Measurements from ENCODE around the gene ARPP19. TPM values are rescaled to one million over a fixed set of nuclear protein-coding genes. Genes with fewer than 3 reads are reported as not detected.
"Not testable (repeated sequence)": the region's sequence is repeated elsewhere in the genome, so short reads cannot be mapped to it uniquely, and the experiment has no call there.

The ARPP19 gene
- polyA plus RNA-seq, 3 donors, result 26.2 to 48.3 (median 44.4) TPM

GRCh38 chr15:52576692-52577091 lies 7.9 kb upstream of the ARPP19 start:
- intact Hi-C loops (cut with micrococcal nuclease), result no loop called here
- no peak for DNase-seq
- H3K4me1 Mint-ChIP-seq, result no peaks in the 10 kb centered on the region
- Histone ChIP-seq H3K4me1 (ENCODE audit: control insufficient read depth in 1 of 2, insufficient read depth in 2 of 2, low read length in 2 of 2) (no peaks in the 10 kb centered on the region), H3K79me2 (ENCODE audit: insufficient read depth, low read length) (no peaks in the 10 kb centered on the region), H3K4me2 (replicated peaks; ENCODE audit: extremely low read depth, low read length, poor library complexity, severe bottlenecking) (no peak overlapping the region), H3K27me3 (ENCODE audit: control insufficient read depth in 2 of 2, insufficient read depth in 2 of 2, low read length in 2 of 2) (no peaks in the 10 kb centered on the region), H3K4me3 (replicated peaks in 1 of 3; ENCODE audit: low read depth in 2 of 3, low read length in 3 of 3) (no peak overlapping the region), H3K36me3 (replicated peaks in 1 of 2; ENCODE audit: control insufficient read depth in 1 of 2, insufficient read depth in 2 of 2, low read length in 2 of 2) (peaks cover 0 to 10% of the 10 kb centered on the region in 2 donors), H3K27ac (ENCODE audit: low read depth in 1 of 2, low read length in 2 of 2) (no peak overlapping the region), H3K9ac (ENCODE audit: insufficient read depth, low read length, poor library complexity, severe bottlenecking) (no peak overlapping the region), H2AFZ (ENCODE audit: insufficient read depth, low read depth, low read length, poor library complexity, severe bottlenecking) (no peak overlapping the region), H4K20me1 (ENCODE audit: insufficient read depth, low read length) (no peaks in the 10 kb centered on the region), H3K9me3 (replicated peaks in 1 of 2; ENCODE audit: control insufficient read depth in 1 of 2, insufficient read depth in 1 of 2, low read length in 2 of 2) (no peaks in the 10 kb centered on the region)
- no peak for TF ChIP-seq CTCF (IDR thresholded peaks at IDR 0.05)
- H3K4me3 Mint-ChIP-seq, result no peak overlapping the region
- WGBS (ENCODE audit: insufficient coverage), result no CpG with 5 or more reads among the region's 2 CpGs
- no peak overlapping the region for H3K27ac Mint-ChIP-seq
- peaks cover 0 to 5% (median 2%) of the 10 kb centered on the region in 7 donors for H3K9me3 Mint-ChIP-seq
- peaks cover 2 to 4% of the 10 kb centered on the region in 2 donors for H3K36me3 Mint-ChIP-seq
- no peaks in the 10 kb centered on the region for H3K27me3 Mint-ChIP-seq (ENCODE audit: low read depth in 3 of 3)

- intact Hi-C loops (cut with micrococcal nuclease); H3K27ac ChIP-seq (ENCODE audit: low read depth in 1 of 2, low read length in 2 of 2); H3K4me2 ChIP-seq (replicated peaks; ENCODE audit: extremely low read depth, low read length, poor library complexity, severe bottlenecking); H3K27me3 ChIP-seq (ENCODE audit: control insufficient read depth in 2 of 2, insufficient read depth in 2 of 2, low read length in 2 of 2); H3K9me3 ChIP-seq (replicated peaks in 1 of 2; ENCODE audit: control insufficient read depth in 1 of 2, insufficient read depth in 1 of 2, low read length in 2 of 2); H3K4me1 ChIP-seq (ENCODE audit: control insufficient read depth in 1 of 2, insufficient read depth in 2 of 2, low read length in 2 of 2); H3K36me3 ChIP-seq (replicated peaks in 1 of 2; ENCODE audit: control insufficient read depth in 1 of 2, insufficient read depth in 2 of 2, low read length in 2 of 2); H3K27ac Mint-ChIP-seq; H2AFZ ChIP-seq (ENCODE audit: insufficient read depth, low read depth, low read length, poor library complexity, severe bottlenecking); H3K9ac ChIP-seq (ENCODE audit: insufficient read depth, low read length, poor library complexity, severe bottlenecking); H3K79me2 ChIP-seq (ENCODE audit: insufficient read depth, low read length); H3K36me3 Mint-ChIP-seq; H3K9me3 Mint-ChIP-seq; H3K4me3 ChIP-seq (replicated peaks in 1 of 3; ENCODE audit: low read depth in 2 of 3, low read length in 3 of 3); H3K4me3 Mint-ChIP-seq; H3K4me1 Mint-ChIP-seq; H4K20me1 ChIP-seq (ENCODE audit: insufficient read depth, low read length); DNase-seq; H3K27me3 Mint-ChIP-seq (ENCODE audit: low read depth in 3 of 3): not testable (repeated sequence)
- no CpG with 5 or more reads among the region's 7 CpGs for WGBS (ENCODE audit: insufficient coverage)
These were observed 6.7 kb upstream of the ARPP19 start for GRCh38 chr15:52575573-52575972.

All from CD14-positive monocyte (primary cell).